Vagina (tissue), 2 donors: ENCODE data around the gene L2HGDH. TPM values are rescaled to one million over a fixed set of nuclear protein-coding genes. Genes with fewer than 3 reads are reported as not detected.
"Not testable (repeated sequence)": the region's sequence is repeated elsewhere in the genome, so short reads cannot be mapped to it uniquely, and the experiment has no call there.

Source experiments
- DNase-seq, 2 donors: peaks; one replicate each; pipeline ENCODE4 v3.0.0-alpha.2; 2017; ENCODE audit errors: extremely low spot score in 2 of 2
- H3K27ac ChIP-seq: fragments of 200-600 bp; sonication (generic); one replicate; pipeline ENCODE4 v1.5.1; 2019
- H3K27me3 ChIP-seq: fragments of 200-600 bp; sonication (generic); one replicate; pipeline ENCODE4 v1.5.1; 2019
- H3K36me3 ChIP-seq, 2 donors: fragments of 200-600 bp; sonication (generic); one replicate each; pipeline ENCODE4 v1.5.1; 2017 to 2019
- H3K4me1 ChIP-seq: fragments of 200-600 bp; sonication (generic); one replicate; pipeline ENCODE4 v1.5.1; 2019
- H3K4me3 ChIP-seq, 2 donors: fragments of 200-600 bp; sonication (generic); 1 replicate in 1 of 2; 2 replicates in 1 of 2; pipeline ENCODE4 v1.5.1; 2016 to 2019
- H3K9me3 ChIP-seq: fragments of 200-600 bp; sonication (generic); one replicate; pipeline ENCODE4 v1.5.1; 2019
- POLR2A ChIP-seq, 2 donors: fragments of 450-650 bp; IDR thresholded peaks; one replicate each; pipeline ENCODE4 v1.6.1; 2017; ENCODE audit warnings: antibody characterized with exemption in 2 of 2, mild to moderate bottlenecking in 2 of 2, moderate library complexity in 2 of 2
- POLR2AphosphoS5 ChIP-seq, 2 donors: sonication (generic); formaldehyde crosslinking; IDR thresholded peaks; one replicate each; pipeline ENCODE4 v1.9.0; 2017; ENCODE audit warnings: antibody characterized with exemption in 2 of 2, mild to moderate bottlenecking in 2 of 2, low read depth in 1 of 2; ENCODE audit not compliant: insufficient read depth in 1 of 2
- intact Hi-C: fragments of 100-400 bp; cut with DNase I; formaldehyde crosslinking; loops from one replicate; pipeline ENCODE4 v1.15.1; 2023
- total RNA-seq: library from RNA; depleted of rRNA; stranded (reverse); fragments of >200 nt; gene quantifications from one replicate; pipeline ENCODE4 v1.2.3, GENCODE V29; 2016
- TF ChIP-seq, protein P1 (sequence below), 3 experiments: fragments of 450-650 bp in 2 of 3; fragments of 200-600 bp in 1 of 3; sonication (generic) in 1 of 3; IDR thresholded peaks; one replicate each; pipeline ENCODE4 v1.5.1; 2017 to 2019; ENCODE audit warnings: antibody characterized with exemption in 3 of 3, mild to moderate bottlenecking in 2 of 3, moderate library complexity in 2 of 3

L2HGDH gene
- total RNA-seq, 1 donor from 2014 or later: 5.6 TPM

- H3K36me3 ChIP-seq: peaks cover 0 to 6% of the 10 kb centered on the region in 2 donors
- peaks cover 1% of the 10 kb centered on the region for H3K4me1 ChIP-seq
- H3K9me3 ChIP-seq: no peaks in the 10 kb centered on the region
- H3K27ac ChIP-seq: no peak overlapping the region
- no peaks in the 10 kb centered on the region for H3K27me3 ChIP-seq
- DNase-seq: no peak
- TF ChIP-seq POLR2AphosphoS5 (IDR thresholded peaks at IDR 0.05; ENCODE audit: insufficient read depth in 1 of 2, low read depth in 1 of 2): no peak
- TF ChIP-seq, protein P1, sequence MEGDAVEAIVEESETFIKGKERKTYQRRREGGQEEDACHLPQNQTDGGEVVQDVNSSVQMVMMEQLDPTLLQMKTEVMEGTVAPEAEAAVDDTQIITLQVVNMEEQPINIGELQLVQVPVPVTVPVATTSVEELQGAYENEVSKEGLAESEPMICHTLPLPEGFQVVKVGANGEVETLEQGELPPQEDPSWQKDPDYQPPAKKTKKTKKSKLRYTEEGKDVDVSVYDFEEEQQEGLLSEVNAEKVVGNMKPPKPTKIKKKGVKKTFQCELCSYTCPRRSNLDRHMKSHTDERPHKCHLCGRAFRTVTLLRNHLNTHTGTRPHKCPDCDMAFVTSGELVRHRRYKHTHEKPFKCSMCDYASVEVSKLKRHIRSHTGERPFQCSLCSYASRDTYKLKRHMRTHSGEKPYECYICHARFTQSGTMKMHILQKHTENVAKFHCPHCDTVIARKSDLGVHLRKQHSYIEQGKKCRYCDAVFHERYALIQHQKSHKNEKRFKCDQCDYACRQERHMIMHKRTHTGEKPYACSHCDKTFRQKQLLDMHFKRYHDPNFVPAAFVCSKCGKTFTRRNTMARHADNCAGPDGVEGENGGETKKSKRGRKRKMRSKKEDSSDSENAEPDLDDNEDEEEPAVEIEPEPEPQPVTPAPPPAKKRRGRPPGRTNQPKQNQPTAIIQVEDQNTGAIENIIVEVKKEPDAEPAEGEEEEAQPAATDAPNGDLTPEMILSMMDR (IDR thresholded peaks at IDR 0.05): no peak
- TF ChIP-seq POLR2A (IDR thresholded peaks at IDR 0.05): no peak
- H3K4me3 ChIP-seq: no peak overlapping the region
- intact Hi-C loops: no loop called here
These were observed 45.8 kb upstream of the L2HGDH start for GRCh38 chr14:50357753-50358395.

DNA sequence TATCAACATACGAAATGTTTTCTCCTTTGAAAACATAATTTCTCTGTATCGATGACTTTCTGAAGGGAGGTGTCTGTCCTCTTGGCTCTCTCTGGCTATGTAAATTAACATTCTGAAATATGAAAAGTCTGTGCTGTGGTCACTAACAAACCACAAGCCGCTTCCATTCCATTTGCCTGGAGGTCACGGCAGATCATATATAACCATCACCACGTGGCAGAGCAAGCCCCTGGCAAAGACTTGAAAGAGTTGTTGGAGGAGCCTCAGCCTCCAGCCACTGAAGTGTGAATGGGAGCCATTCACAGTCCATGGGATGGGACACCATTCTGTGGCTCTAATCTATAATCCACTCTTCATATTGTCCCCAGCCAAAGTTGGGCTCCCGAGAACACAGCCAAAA lies 45.1 kb upstream of the L2HGDH start:
- no peaks in the 10 kb centered on the region for H3K4me1 ChIP-seq
- no peak overlapping the region for H3K4me3 ChIP-seq
- no peaks in the 10 kb centered on the region for H3K27me3 ChIP-seq
- intact Hi-C loops: no loop called here
- TF ChIP-seq POLR2A (IDR thresholded peaks at IDR 0.05) (no peak), POLR2AphosphoS5 (IDR thresholded peaks at IDR 0.05; ENCODE audit: insufficient read depth in 1 of 2, low read depth in 1 of 2) (no peak)
- TF ChIP-seq, protein P1 (IDR thresholded peaks at IDR 0.05): no peak
- no peak for DNase-seq
- no peaks in the 10 kb centered on the region for H3K9me3 ChIP-seq
- H3K27ac ChIP-seq: no peak overlapping the region
- H3K36me3 ChIP-seq: peaks cover 0 to 6% of the 10 kb centered on the region in 2 donors

- H3K27ac ChIP-seq, H3K36me3 ChIP-seq, H3K27me3 ChIP-seq, H3K9me3 ChIP-seq, DNase-seq, H3K4me3 ChIP-seq, intact Hi-C loops, H3K4me1 ChIP-seq: not testable (repeated sequence)
These were observed 44.3 kb upstream of the L2HGDH start for GRCh38 chr14:50356283-50356682.

DNA sequence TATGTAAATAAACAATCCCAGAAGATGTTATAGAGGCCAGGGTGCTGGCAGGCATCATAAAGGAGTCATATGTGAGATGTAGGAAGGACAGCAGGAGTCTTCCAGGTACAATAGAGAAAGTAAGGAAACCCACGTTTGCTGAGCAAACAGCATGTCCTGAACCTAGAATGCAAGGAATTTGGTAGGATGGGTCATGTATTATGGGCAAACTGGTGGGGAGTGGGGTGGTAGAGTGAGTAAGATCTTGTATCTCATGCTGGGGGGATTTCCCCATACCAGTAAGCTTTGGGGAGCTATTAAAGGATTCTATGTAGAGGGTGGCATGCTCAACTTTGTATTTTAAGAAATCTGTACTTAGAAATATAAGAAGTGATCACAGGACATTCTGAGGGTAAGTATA lies 43.7 kb upstream of the L2HGDH start:
- peaks cover 0 to 6% of the 10 kb centered on the region in 2 donors for H3K36me3 ChIP-seq
- H3K27me3 ChIP-seq: no peaks in the 10 kb centered on the region
- H3K9me3 ChIP-seq: no peaks in the 10 kb centered on the region
- no peak for DNase-seq
- H3K4me1 ChIP-seq: peaks cover 8% of the 10 kb centered on the region
- no peak overlapping the region for H3K4me3 ChIP-seq
- intact Hi-C loops: no loop called here
- H3K27ac ChIP-seq: no peak overlapping the region
- TF ChIP-seq POLR2A (IDR thresholded peaks at IDR 0.05) (no peak), POLR2AphosphoS5 (IDR thresholded peaks at IDR 0.05; ENCODE audit: insufficient read depth in 1 of 2, low read depth in 1 of 2) (no peak)
- TF ChIP-seq, protein P1 (IDR thresholded peaks at IDR 0.05): no peak

DNA sequence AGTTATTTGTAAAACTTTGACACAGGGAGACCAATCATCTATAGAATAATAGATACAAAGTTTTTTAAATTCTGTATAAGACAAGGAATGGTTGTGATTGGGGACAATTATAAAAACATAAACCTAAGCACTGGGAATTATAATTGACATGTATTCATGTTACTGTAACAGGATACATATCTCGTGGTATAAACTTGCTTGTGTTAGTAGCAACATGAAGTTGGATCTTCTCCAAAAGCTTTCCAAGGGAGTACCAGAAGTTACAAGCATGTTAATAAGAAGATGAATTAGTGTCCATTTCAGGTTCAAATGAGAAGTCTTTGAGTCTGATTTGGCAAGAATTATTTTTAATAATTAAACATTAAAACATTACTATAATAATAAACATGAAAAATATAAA lies 42.5 kb upstream of the L2HGDH start:
- no peak overlapping the region for H3K4me3 ChIP-seq
- H3K9me3 ChIP-seq: no peaks in the 10 kb centered on the region
- H3K36me3 ChIP-seq: peaks cover 0 to 6% of the 10 kb centered on the region in 2 donors
- TF ChIP-seq, protein P1 (IDR thresholded peaks at IDR 0.05): no peak
- TF ChIP-seq POLR2AphosphoS5 (IDR thresholded peaks at IDR 0.05; ENCODE audit: insufficient read depth in 1 of 2, low read depth in 1 of 2) (no peak), POLR2A (IDR thresholded peaks at IDR 0.05) (no peak)
- H3K4me1 ChIP-seq: peaks cover 9% of the 10 kb centered on the region
- no peak overlapping the region for H3K27ac ChIP-seq
- intact Hi-C loops: no loop called here
- no peak for DNase-seq
- H3K27me3 ChIP-seq: no peaks in the 10 kb centered on the region
